GM13976 (cell line): ENCODE results near the gene GAST.
"Not testable (repeated sequence)": the region's sequence is repeated elsewhere in the genome, so short reads cannot be mapped to it uniquely, and the experiment has no call there.

ENCODE experiments used
- DNase-seq: peaks from one replicate; pipeline ENCODE4 v3.0.0; 2012; ENCODE audit warnings: low spot score
- CTCF ChIP-seq: IDR thresholded peaks from 2 replicates; pipeline ENCODE4 v1.5.1; 2012; ENCODE audit warnings: borderline replicate concordance, mild to moderate bottlenecking; ENCODE audit not compliant: insufficient read depth; ENCODE audit errors: extremely low read depth, missing control alignments, control extremely low read depth
- in situ Hi-C: fragments of 300-500 bp; cut with MboI; formaldehyde crosslinking; loops from one replicate; pipeline ENCODE4 v1.12.0; 2022; ENCODE audit warnings: low sequenced_read_pairs, mixed read lengths, inconsistent platforms; ENCODE audit not compliant: unreplicated experiment

GAST gene

GRCh38 chr17:41684035-41684434 lies 28.1 kb upstream of the GAST start:
- no peak for TF ChIP-seq CTCF
- in situ Hi-C loops = no loop called here
- no peak for DNase-seq

GRCh38 chr17:41685753-41686152 lies 26.4 kb upstream of the GAST start:
- in situ Hi-C loops, DNase-seq: not testable (repeated sequence)

- TF ChIP-seq CTCF = no peak
- in situ Hi-C loops = no loop called here
- no peak for DNase-seq
Observed at GRCh38 chr17:41686281-41686680, 25.9 kb upstream of the GAST start.

GRCh38 chr17:41687828-41688640 lies 24.1 kb upstream of the GAST start:
- DNase-seq = no peak
- TF ChIP-seq CTCF = no peak
- in situ Hi-C loops = no loop called here

- TF ChIP-seq CTCF = no peak
- DNase-seq = peak; percentile 97
- in situ Hi-C loops = no loop called here
Observed at GRCh38 chr17:41688641-41689496, 23.3 kb upstream of the GAST start, which contains the start of gene EIF1. Gene EIF1, plus strand, starts transcription at chr17:41688885. Its CDS starts 154 bp downstream, at chr17:41689039.

- no peak for DNase-seq
- TF ChIP-seq CTCF = peak; percentile 32
- in situ Hi-C loops = no loop called here
Observed at GRCh38 chr17:41689497-41690299, 22.4 kb upstream of the GAST start.
